Activated CD4-positive, alpha-beta T cell treated with anti-CD3 and anti-CD28 coated beads, Interleukin-2, Interleukin-6, amounts not matched to agents 100 ng/mL and 50 ng/mL, durations not matched to agents 16 hours and 8 hours (primary cell): ENCODE data around the gene JARID2.

Experiments used
- DNase-seq: peaks from one replicate; pipeline ENCODE4 v3.0.0-alpha.2; 2020

JARID2 gene

DNA sequence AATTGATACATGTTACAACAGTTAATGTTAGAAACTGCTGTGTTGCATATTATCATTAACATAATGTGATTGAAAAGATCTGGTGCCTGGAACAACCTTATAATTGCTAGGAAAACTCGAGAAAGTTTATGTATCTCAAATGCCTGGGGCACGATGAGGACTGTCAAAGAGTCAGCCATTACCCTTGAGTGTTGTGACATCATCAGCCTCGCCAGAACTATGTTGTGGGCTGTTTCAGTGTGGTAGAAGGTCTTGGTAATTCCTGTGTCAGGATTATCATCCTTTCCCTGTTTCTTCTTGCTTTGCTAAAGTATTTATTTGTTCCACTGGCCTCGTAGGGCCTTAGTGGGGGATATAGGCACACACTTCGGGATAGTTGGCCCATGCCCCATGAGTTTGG is 231.9 kb downstream of the JARID2 start:
- DNase-seq, result no peak

DNA sequence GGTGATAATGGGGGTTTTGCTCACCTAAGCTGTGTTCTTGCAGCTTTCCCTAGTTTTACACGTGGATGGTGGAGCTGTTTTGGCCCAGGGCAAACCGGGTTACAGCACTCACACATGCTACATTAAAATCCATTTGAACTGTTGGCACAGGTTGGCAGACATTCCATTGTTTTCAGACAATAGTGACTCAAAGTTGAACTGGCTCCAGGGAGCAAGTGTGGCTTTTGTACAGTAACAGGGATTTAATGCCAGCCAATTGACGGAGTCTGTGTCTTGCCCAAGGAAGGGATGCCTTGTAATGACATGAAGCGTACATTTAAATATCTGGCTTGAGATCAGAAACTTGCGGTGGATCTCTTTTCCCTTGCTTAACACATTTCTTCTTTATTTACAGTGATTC is 233.9 kb downstream of the JARID2 start:
- no peak for DNase-seq

DNA sequence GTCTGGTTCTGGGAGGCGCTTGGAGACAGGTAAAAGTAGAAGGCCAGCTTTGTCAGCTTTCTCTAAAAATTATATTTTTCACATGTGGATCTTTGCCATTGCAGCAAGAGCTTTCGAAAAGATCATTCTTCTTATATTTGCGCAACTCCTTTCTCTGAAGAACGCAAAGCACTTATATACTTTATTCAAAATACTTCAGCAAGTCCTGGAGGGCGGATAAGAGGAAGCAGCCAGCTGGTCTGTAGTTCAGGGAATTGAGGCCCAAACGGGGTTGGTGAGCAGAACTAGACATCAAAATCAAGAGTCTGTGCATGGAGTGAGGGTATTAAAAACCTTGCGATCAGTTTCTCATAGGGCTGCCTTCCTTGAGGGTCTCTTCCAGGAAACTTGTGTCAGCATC is 234.7 kb downstream of the JARID2 start:
- no peak for DNase-seq

- peak; percentile 16 for DNase-seq
Observed at GRCh38 chr6:15481390-15482291, 235.8 kb downstream of the JARID2 start.

- DNase-seq, result no peak
Observed at GRCh38 chr6:15483060-15483459, 237.2 kb downstream of the JARID2 start.

DNA sequence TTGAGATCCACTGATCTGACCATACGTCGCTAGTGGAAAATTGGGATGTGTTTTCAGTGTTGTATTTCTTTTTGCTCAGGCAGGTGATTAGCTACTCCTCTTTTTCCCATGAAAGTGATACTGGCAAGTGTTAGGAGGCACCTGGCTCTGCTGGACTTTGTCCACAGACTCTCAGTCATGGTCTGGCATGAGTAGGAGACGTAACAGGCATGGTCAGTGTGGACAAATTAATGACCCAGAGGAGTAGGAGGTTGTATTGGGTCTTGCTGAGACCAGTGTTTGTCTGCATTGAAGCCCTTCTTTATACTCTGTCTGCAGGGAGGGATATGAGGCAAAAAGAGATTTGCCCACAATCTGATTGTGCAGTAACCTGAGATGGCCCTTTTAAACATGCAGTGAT is 238.3 kb downstream of the JARID2 start:
- no peak for DNase-seq

- DNase-seq, result no peak
Observed at GRCh38 chr6:15484821-15485220, 239.0 kb downstream of the JARID2 start.

GRCh38 chr6:15485936-15486335 is 240.1 kb downstream of the JARID2 start:
- no peak for DNase-seq

- no peak for DNase-seq
Observed at GRCh38 chr6:15487262-15487661, 241.4 kb downstream of the JARID2 start.

- no peak for DNase-seq
Observed at GRCh38 chr6:15489261-15489962, 243.5 kb downstream of the JARID2 start.

DNA sequence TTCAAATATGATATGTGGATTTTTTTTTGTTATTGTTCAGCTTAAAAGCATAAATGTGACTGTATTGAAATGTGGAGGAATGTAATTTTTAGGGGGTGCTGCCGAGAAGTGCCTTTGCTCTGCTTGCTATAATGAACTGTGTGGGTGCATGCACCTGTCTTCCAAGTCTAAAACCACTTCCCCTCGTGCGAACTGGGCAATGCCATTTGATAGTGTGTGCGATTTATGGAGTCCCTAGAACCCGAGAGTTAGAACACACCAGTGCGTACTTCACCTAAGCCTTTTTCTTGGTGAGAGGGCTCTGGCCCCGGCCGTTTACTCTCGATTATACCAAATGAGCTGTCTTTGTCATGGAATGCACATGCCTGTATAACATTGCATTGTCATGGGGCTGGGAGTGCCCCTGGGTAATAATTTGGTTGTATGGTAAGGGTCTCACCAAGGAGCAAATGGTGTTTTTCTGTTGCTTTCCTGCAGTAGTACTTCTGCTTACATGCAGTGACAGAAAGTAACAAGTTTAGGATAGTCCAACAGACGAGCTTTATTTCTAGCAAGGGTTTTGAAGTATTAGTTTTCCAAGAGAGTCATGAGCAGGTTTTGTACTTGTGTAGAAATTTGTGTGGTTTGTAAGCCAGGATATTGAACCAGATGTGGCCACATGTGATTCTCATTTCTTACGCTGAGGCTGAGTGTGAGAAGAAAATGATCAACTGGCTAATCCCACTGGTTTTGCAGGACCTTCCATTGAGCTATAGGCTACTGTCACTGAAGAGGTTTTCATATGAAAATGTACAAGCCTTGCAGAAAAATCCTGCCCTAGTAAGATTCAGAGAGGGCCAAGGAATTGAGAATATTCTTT is 244.6 kb downstream of the JARID2 start:
- no peak for DNase-seq

GRCh38 chr6:15491255-15491985 is 245.6 kb downstream of the JARID2 start:
- peak; percentile 81 for DNase-seq

DNA sequence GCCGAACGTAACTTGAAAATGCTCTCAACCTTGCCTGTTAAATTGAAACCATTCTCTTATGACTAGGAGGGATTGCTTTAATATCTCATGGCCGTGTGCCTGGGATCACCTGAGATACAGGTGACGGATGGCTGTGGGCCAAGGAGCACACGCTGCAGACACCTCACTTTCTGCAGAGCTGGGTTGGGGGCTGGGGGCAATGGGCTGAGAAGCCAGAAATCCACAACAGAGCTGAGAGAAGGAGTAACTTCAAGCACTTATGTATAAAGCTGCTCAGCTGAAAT is 246.1 kb downstream of the JARID2 start:
- DNase-seq, result no peak

DNA sequence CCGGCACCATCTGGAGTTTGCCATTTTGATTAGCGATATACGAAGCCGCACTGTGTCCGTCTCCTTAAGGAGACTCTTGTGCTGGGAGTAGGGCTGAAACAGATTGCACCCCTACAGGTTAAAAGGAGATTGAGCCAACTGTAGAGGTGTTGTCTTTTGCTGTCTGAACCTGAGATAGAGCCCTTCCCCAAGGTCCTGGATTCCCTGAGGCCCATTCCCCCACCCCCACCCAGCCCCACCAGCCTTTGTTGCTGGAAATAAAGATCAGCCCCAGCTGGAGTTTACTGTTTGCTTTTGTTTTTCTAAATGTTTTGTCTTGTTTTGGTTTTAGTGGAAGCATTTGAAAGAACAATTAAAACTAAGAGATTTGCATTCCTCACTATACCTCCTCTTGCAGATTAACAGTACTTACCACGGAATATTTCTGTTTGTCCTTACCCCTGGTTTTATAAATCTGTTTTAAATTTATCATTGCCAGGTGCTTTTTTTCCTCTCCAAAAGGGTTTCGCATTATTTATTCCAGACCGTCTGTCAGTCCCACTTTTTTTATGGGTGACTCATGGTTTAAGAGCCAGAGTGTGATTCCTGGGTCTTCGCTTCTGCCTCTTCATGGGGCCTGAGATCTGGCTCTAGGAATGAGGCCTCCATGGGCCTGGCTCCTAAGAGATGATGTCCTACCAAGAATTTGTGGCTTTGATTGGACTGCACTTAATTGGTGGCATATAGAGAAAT is 247.7 kb downstream of the JARID2 start:
- no peak for DNase-seq

- DNase-seq, result no peak
Observed at GRCh38 chr6:15495375-15495901, 249.6 kb downstream of the JARID2 start.

DNA sequence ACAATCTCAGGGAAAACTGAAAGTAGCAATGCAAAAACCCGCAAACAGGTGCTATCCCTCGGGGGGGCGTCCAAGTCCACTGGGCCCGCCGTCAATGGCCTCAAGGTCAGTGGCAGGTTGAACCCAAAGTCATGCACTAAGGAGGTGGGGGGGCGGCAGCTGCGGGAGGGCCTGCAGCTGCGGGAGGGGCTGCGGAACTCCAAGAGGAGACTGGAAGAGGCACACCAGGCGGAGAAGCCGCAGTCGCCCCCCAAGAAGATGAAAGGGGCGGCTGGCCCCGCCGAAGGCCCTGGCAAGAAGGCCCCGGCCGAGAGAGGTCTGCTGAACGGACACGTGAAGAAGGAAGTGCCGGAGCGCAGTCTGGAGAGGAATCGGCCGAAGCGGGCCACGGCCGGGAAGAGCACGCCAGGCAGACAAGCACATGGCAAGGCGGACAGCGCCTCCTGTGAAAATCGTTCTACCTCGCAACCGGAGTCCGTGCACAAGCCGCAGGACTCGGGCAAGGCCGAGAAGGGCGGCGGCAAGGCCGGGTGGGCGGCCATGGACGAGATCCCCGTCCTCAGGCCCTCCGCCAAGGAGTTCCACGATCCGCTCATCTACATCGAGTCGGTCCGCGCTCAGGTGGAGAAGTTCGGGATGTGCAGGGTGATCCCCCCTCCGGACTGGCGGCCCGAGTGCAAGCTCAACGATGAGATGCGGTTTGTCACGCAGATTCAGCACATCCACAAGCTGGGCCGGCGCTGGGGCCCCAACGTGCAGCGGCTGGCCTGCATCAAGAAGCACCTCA is 250.7 kb downstream of the JARID2 start:
- no peak for DNase-seq

DNA sequence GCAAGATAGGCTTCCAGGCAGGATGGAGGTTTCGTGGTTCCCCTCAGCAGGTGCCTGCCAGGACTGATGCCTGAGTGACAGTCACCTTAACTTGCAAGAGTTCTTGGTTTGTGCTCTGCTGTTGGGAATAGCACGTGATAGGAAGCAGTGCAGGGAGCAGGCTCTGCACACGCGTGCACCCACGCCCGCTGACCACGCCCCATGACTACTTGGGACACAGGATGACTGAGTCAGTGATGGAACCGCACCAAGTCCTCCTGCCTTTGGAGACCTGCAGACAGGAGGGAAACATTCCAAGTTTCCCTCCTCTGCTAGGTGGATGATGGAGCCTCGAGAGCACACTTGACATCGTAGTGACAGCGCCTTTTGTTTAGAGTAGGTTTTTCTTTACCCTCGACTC is 252.8 kb downstream of the JARID2 start:
- no peak for DNase-seq

- no peak for DNase-seq
Observed at GRCh38 chr6:15499125-15499524, 253.3 kb downstream of the JARID2 start.

- no peak for DNase-seq
Observed at GRCh38 chr6:15499591-15499990, 253.7 kb downstream of the JARID2 start.

DNA sequence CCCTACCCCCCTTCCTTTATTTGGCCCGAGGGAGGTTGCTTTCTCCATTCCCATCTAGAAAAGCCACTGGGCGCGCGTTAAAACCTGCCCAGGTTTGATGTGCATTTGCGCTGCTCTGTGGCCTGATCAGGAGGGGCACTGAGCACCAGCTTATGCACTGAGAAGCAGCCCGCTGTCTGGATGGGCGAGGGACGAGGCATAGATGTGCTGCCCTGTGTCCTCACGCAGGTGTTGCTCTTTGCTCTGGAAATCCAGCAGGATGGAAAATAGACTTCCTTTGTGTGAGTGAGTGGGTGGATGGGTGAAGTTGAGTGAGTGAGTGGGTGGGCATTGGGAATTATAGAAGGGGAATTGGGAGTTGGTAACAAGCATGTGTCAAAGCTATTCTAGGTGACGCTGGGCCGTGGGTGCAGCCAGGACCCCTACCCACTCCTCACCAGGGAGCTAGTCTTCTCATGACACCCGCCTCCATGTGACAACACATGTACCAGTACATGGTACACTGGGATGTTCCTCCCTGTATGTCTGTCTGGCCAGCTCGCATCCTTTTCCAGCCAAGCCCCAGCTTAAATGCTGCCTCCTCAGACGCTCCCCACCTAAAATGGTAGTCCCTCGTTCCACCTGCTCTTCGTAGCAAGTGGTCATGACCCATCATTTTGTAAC is 254.3 kb downstream of the JARID2 start:
- DNase-seq, result no peak
